GM12874 (cell line): ENCODE results near the gene EEPD1.

ENCODE experiments used
- CTCF ChIP-seq: IDR thresholded peaks from 2 replicates; pipeline ENCODE4 v1.5.1; 2011; ENCODE audit warnings: low read depth, mild to moderate bottlenecking, control low read depth, low read length, moderate library complexity; ENCODE audit not compliant: insufficient read depth

The EEPD1 gene

GRCh38 chr7:36296284-36296683, 143.2 kb downstream of the EEPD1 start:
- TF ChIP-seq CTCF, result no peak

- no peak for TF ChIP-seq CTCF
Measured at GRCh38 chr7:36297364-36298009, 144.4 kb downstream of the EEPD1 start.

- TF ChIP-seq CTCF, result no peak
Measured at GRCh38 chr7:36298106-36298505, 145.1 kb downstream of the EEPD1 start.

GRCh38 chr7:36299223-36299774, 146.2 kb downstream of the EEPD1 start:
- TF ChIP-seq CTCF, result no peak

GRCh38 chr7:36299823-36300341, 146.8 kb downstream of the EEPD1 start:
- TF ChIP-seq CTCF, result no peak

- TF ChIP-seq CTCF, result no peak
Measured at GRCh38 chr7:36300696-36301350, 147.8 kb downstream of the EEPD1 start.

- no peak for TF ChIP-seq CTCF
Measured at GRCh38 chr7:36301914-36302771, 149.1 kb downstream of the EEPD1 start.
